Osteocyte (in vitro differentiated cells): Measurements from ENCODE around the gene VMO1. TPM values are rescaled to one million over a fixed set of nuclear protein-coding genes. Genes with fewer than 3 reads are reported as not detected.

Source experiments
- DNase-seq: peaks from one replicate; pipeline ENCODE4 v3.0.0; 2021; ENCODE audit warnings: mixed read lengths; ENCODE audit not compliant: unreplicated experiment; ENCODE audit errors: extremely low spot score
- H3K27ac Mint-ChIP-seq: one replicate; pipeline ENCODE4 v1.8.0; 2021; ENCODE audit warnings: mild to moderate bottlenecking, mixed read lengths; ENCODE audit not compliant: unreplicated experiment
- H3K27me3 Mint-ChIP-seq: one replicate; pipeline ENCODE4 v1.8.0; 2021; ENCODE audit warnings: mixed read lengths; ENCODE audit not compliant: unreplicated experiment
- H3K36me3 Mint-ChIP-seq: one replicate; pipeline ENCODE4 v1.8.0; 2021; ENCODE audit warnings: mixed read lengths; ENCODE audit not compliant: unreplicated experiment
- H3K4me1 Mint-ChIP-seq: one replicate; pipeline ENCODE4 v1.8.0; 2021; ENCODE audit warnings: mixed read lengths; ENCODE audit not compliant: unreplicated experiment
- H3K4me3 Mint-ChIP-seq: one replicate; pipeline ENCODE4 v1.8.0; 2021; ENCODE audit warnings: mild to moderate bottlenecking, moderate library complexity, mixed read lengths; ENCODE audit not compliant: unreplicated experiment
- H3K9me3 Mint-ChIP-seq: one replicate; pipeline ENCODE4 v1.8.0; 2021; ENCODE audit warnings: mixed read lengths; ENCODE audit not compliant: unreplicated experiment
- CTCF ChIP-seq: fragments of 200-600 bp; sonication (generic); IDR thresholded peaks from 2 replicates; pipeline ENCODE4 v1.5.0; 2021; ENCODE audit warnings: antibody characterized with exemption, mild to moderate bottlenecking, moderate library complexity
- total RNA-seq: library from RNA; stranded (reverse); gene quantifications from 2 replicates; pipeline ENCODE4 v1.2.1, GENCODE V29; 2021

The VMO1 gene
- total RNA-seq, 1 donor from 2014 or later = 2.4 TPM

- H3K27ac Mint-ChIP-seq = no peak overlapping the region
- H3K4me3 Mint-ChIP-seq = no peak overlapping the region
- H3K36me3 Mint-ChIP-seq = no peaks in the 10 kb centered on the region
- TF ChIP-seq CTCF = no peak
- no peak for DNase-seq
- H3K9me3 Mint-ChIP-seq = no peaks in the 10 kb centered on the region
- H3K4me1 Mint-ChIP-seq = no peaks in the 10 kb centered on the region
- H3K27me3 Mint-ChIP-seq = peaks cover 61% of the 10 kb centered on the region
These were observed 35.6 kb downstream of the VMO1 start for GRCh38 chr17:4750606-4751005.

GRCh38 chr17:4748686-4749085 is 37.5 kb downstream of the VMO1 start:
- TF ChIP-seq CTCF = no peak
- no peak overlapping the region for H3K4me3 Mint-ChIP-seq
- no peak overlapping the region for H3K27ac Mint-ChIP-seq
- no peak for DNase-seq
- H3K36me3 Mint-ChIP-seq = no peaks in the 10 kb centered on the region
- H3K4me1 Mint-ChIP-seq = peaks cover 5% of the 10 kb centered on the region
- H3K9me3 Mint-ChIP-seq = no peaks in the 10 kb centered on the region
- H3K27me3 Mint-ChIP-seq = peaks cover 56% of the 10 kb centered on the region

GRCh38 chr17:4747847-4748246 is 38.3 kb downstream of the VMO1 start:
- DNase-seq = no peak
- Mint-ChIP-seq H3K4me1 (peaks cover 5% of the 10 kb centered on the region), H3K27ac (no peak overlapping the region), H3K4me3 (no peak overlapping the region), H3K36me3 (no peaks in the 10 kb centered on the region), H3K27me3 (peaks cover 54% of the 10 kb centered on the region), H3K9me3 (no peaks in the 10 kb centered on the region)
- no peak for TF ChIP-seq CTCF

- Mint-ChIP-seq H3K27ac (no peak overlapping the region), H3K36me3 (no peaks in the 10 kb centered on the region), H3K4me3 (peak overlapping the region; percentile 23), H3K9me3 (no peaks in the 10 kb centered on the region), H3K4me1 (peaks cover 7% of the 10 kb centered on the region), H3K27me3 (peaks cover 39% of the 10 kb centered on the region)
- TF ChIP-seq CTCF = no peak
- no peak for DNase-seq
These were observed 40.9 kb downstream of the VMO1 start for GRCh38 chr17:4744999-4745969.

GRCh38 chr17:4743898-4744297 is 42.3 kb downstream of the VMO1 start:
- no peak for TF ChIP-seq CTCF
- DNase-seq = no peak
- no peak overlapping the region for H3K4me3 Mint-ChIP-seq
- H3K27ac Mint-ChIP-seq = no peak overlapping the region
- no peaks in the 10 kb centered on the region for H3K36me3 Mint-ChIP-seq
- peaks cover 14% of the 10 kb centered on the region for H3K4me1 Mint-ChIP-seq
- H3K27me3 Mint-ChIP-seq = peaks cover 30% of the 10 kb centered on the region
- H3K9me3 Mint-ChIP-seq = no peaks in the 10 kb centered on the region
